Endothelial cell of umbilical vein (primary cell): ENCODE measurements around the gene SORCS2. TPM values are rescaled to one million over a fixed set of nuclear protein-coding genes. Genes with fewer than 3 reads are reported as not detected.

Source experiments
- BruUV-seq: library from RNA; stranded (reverse); fragments of 400-500 nt; replicated peaks from 2 replicates; lab custom pipeline; 2021; lab: Mats Ljungman, UMichigan
- CTCF ChIA-PET: fragments of 300-600, 350-600 bp; sonication (Branson Sonifier 250); formaldehyde crosslinking; loops from one replicate; lab custom pipeline; 2021; ENCODE audit warnings: antibody characterized with exemption, inconsistent platforms; lab: Charles Lee
- POLR2A ChIA-PET: fragments of 300-600, 350-600 bp; sonication (Branson Sonifier 250); formaldehyde crosslinking; loops from one replicate; lab custom pipeline; 2021; ENCODE audit warnings: antibody characterized with exemption, inconsistent platforms; lab: Charles Lee
- DNase-seq: peaks from one replicate; pipeline ENCODE4 v3.0.0-alpha.2; 2011; ENCODE audit warnings: low read depth, low spot score
- FAIRE-seq: peaks from 2 replicates; lab custom pipeline; 2011; peaks lifted over from hg19 to GRCh38; lab: Jason Lieb, UNC
- H2AFZ ChIP-seq: 2 replicates; pipeline ENCODE4 v1.6.0; 2012; ENCODE audit warnings: low read depth, low read length, control low read depth, inconsistent platforms
- H3K27ac ChIP-seq: 2 replicates; pipeline ENCODE4 v1.5.1; 2011; ENCODE audit warnings: low read depth, mild to moderate bottlenecking, control low read depth, low read length, moderate library complexity; ENCODE audit not compliant: insufficient read depth
- H3K27me3 ChIP-seq, 2 experiments: 2 replicates each; pipeline versions ENCODE4 v1.6.0 to v1.6.1; 2011; ENCODE audit warnings: low read length in 2 of 2, mixed read lengths in 1 of 2; ENCODE audit not compliant: control insufficient read depth in 2 of 2, insufficient read depth in 2 of 2
- H3K36me3 ChIP-seq, 2 experiments: 2 replicates in 1 of 2; 3 replicates in 1 of 2; pipeline ENCODE4 v1.5.1; 2011; ENCODE audit warnings: low read length in 2 of 2, mild to moderate bottlenecking in 1 of 2, moderate library complexity in 1 of 2; ENCODE audit not compliant: control insufficient read depth in 2 of 2, insufficient read depth in 2 of 2; ENCODE audit errors: extremely low read depth in 1 of 2
- H3K4me1 ChIP-seq: 3 replicates; pipeline ENCODE4 v1.5.1; 2011; ENCODE audit warnings: mild to moderate bottlenecking, low read length; ENCODE audit not compliant: control insufficient read depth, insufficient read depth; ENCODE audit errors: extremely low read depth
- H3K4me2 ChIP-seq: 2 replicates; pipeline ENCODE4 v1.6.1; 2011; ENCODE audit warnings: low read length, control low read depth, mixed read lengths; ENCODE audit not compliant: insufficient read depth
- H3K4me3 ChIP-seq, 3 experiments: fragments of 200-600 bp in 1 of 3; sonication (generic), shearing (Covaris generic) in 1 of 3; replicated peaks in 1 of 3; 2 replicates each; pipeline ENCODE4 v1.5.1; 2011 to 2016; ENCODE audit warnings: control low read depth in 3 of 3, low read length in 3 of 3, mild to moderate bottlenecking in 2 of 3, inconsistent platforms in 1 of 3, low read depth in 1 of 3, moderate library complexity in 1 of 3; ENCODE audit not compliant: insufficient read depth in 1 of 3
- H3K79me2 ChIP-seq: 2 replicates; pipeline ENCODE4 v1.6.0; 2012; ENCODE audit warnings: low read length, inconsistent platforms; ENCODE audit not compliant: control insufficient read depth, insufficient read depth
- H3K9ac ChIP-seq: replicated peaks from 2 replicates; pipeline ENCODE3; 2011; ENCODE audit warnings: low read length, control low read depth; ENCODE audit not compliant: insufficient read depth; ENCODE audit errors: extremely low read depth
- H3K9me1 ChIP-seq: replicated peaks from 3 replicates; pipeline ENCODE4 v1.6.0; 2011; ENCODE audit warnings: mild to moderate bottlenecking, low read length; ENCODE audit not compliant: control insufficient read depth, insufficient read depth; ENCODE audit errors: extremely low read depth
- H3K9me3 ChIP-seq: replicated peaks from 2 replicates; pipeline ENCODE4 v1.5.1; 2012; ENCODE audit warnings: low read length, inconsistent platforms; ENCODE audit not compliant: control insufficient read depth, insufficient read depth
- H4K20me1 ChIP-seq: replicated peaks from 2 replicates; pipeline ENCODE3; 2011; ENCODE audit warnings: mild to moderate bottlenecking, low read length; ENCODE audit not compliant: control insufficient read depth, insufficient read depth; ENCODE audit errors: extremely low read depth
- EZH2 ChIP-seq: IDR thresholded peaks from 2 replicates; pipeline ENCODE4 v1.6.1; 2012; ENCODE audit warnings: borderline replicate concordance, low read depth, mild to moderate bottlenecking, moderate library complexity, low read length, inconsistent platforms; ENCODE audit not compliant: severe bottlenecking
- FOS ChIP-seq: IDR thresholded peaks from 2 replicates; pipeline ENCODE4 v1.6.1; 2011; ENCODE audit warnings: mild to moderate bottlenecking, low read length, moderate library complexity, borderline replicate concordance; ENCODE audit not compliant: insufficient read depth
- GATA2 ChIP-seq: IDR thresholded peaks from 2 replicates; pipeline ENCODE4 v1.7.0; 2011; ENCODE audit warnings: low read depth, mild to moderate bottlenecking, moderate library complexity, mixed read lengths, low read length; ENCODE audit not compliant: insufficient read length, insufficient read depth
- JUN ChIP-seq: IDR thresholded peaks from 2 replicates; pipeline ENCODE4 v1.6.1; 2011; ENCODE audit warnings: borderline replicate concordance, low read depth; ENCODE audit not compliant: insufficient read length, insufficient read depth
- MYC ChIP-seq: IDR thresholded peaks from one replicate; pipeline ENCODE4 v1.6.1; 2011; ENCODE audit warnings: mild to moderate bottlenecking, low read depth, low read length
- POLR2A ChIP-seq: IDR thresholded peaks from 2 replicates; pipeline ENCODE4 v1.6.1; 2012; ENCODE audit warnings: low read depth, mild to moderate bottlenecking, control low read depth, low read length
- POLR2AphosphoS5 ChIP-seq: IDR thresholded peaks from 2 replicates; pipeline ENCODE4 v1.6.1; 2012; ENCODE audit warnings: low read depth, mild to moderate bottlenecking, control low read depth, low read length, moderate library complexity; ENCODE audit not compliant: insufficient read depth
- dilution Hi-C: fragments of 300-500 bp; cut with MboI; formaldehyde crosslinking; loops from one replicate; pipeline ENCODE4 v1.15.0; 2019; ENCODE audit warnings: low sequenced_read_pairs; ENCODE audit not compliant: extremely low pct_ligation_motif_present
- intact Hi-C: fragments of 100-400 bp; cut with micrococcal nuclease; formaldehyde crosslinking; loops from one replicate; pipeline ENCODE4 v1.10.0; 2022
- polyA plus RNA-seq, 4 experiments: library from polyadenylated mRNA; depleted of rRNA in 3 of 4; stranded (reverse) in 3 of 4; unstranded in 1 of 4; fragments of >200 nt; gene quantifications; 2 replicates each; pipeline versions ENCODE4 v1.2.1 to v1.2.3, GENCODE V29; 2011 to 2012; ENCODE audit warnings: missing spikeins in 1 of 4
- total RNA-seq: library from RNA; stranded (reverse); gene quantifications from 2 replicates; pipeline ENCODE4 v1.2.3, GENCODE V29; 2021
- TF ChIP-seq, protein P1 (sequence below), 2 donors: IDR thresholded peaks; 1 replicate in 1 of 2; 2 replicates in 1 of 2; pipeline ENCODE4 v1.5.1; 2011; ENCODE audit warnings: low read length in 2 of 2, mild to moderate bottlenecking in 2 of 2, moderate library complexity in 2 of 2, control low read depth in 1 of 2, inconsistent platforms in 1 of 2, low read depth in 1 of 2; ENCODE audit not compliant: insufficient read depth in 1 of 2; ENCODE audit errors: extremely low read depth in 1 of 2
- TF ChIP-seq, protein P2 (sequence below): IDR thresholded peaks from 2 replicates; pipeline ENCODE4 v1.6.1; 2011; ENCODE audit not compliant: insufficient read depth, insufficient read length

The SORCS2 gene
- total and polyA plus RNA-seq, 2 donors (not counting 3 experiments of a cell fraction or from before 2014, with no cell fraction given): not detected

GRCh38 chr4:7663075-7663541 lies 470.8 kb downstream of the SORCS2 start:
- BruUV-seq: no TSS peak
- intact Hi-C loops (no loop called here), dilution Hi-C loops (no loop called here)
- Histone ChIP-seq H3K4me3 (no peak overlapping the region), H3K4me1 (no peaks in the 10 kb centered on the region), H3K9me1 (no peaks in the 10 kb centered on the region), H4K20me1 (no peaks in the 10 kb centered on the region), H3K9me3 (no peaks in the 10 kb centered on the region), H3K36me3 (no peaks in the 10 kb centered on the region), H3K4me2 (no peak overlapping the region), H3K27ac (no peak overlapping the region), H3K79me2 (no peaks in the 10 kb centered on the region), H2AFZ (no peak overlapping the region), H3K9ac (no peak overlapping the region), H3K27me3 (no peaks in the 10 kb centered on the region)
- CTCF ChIA-PET: no interaction called here
- TF ChIP-seq EZH2: no peak
- DNase-seq (no peak), FAIRE-seq (no peak)
- POLR2A ChIA-PET: no interaction called here

DNA sequence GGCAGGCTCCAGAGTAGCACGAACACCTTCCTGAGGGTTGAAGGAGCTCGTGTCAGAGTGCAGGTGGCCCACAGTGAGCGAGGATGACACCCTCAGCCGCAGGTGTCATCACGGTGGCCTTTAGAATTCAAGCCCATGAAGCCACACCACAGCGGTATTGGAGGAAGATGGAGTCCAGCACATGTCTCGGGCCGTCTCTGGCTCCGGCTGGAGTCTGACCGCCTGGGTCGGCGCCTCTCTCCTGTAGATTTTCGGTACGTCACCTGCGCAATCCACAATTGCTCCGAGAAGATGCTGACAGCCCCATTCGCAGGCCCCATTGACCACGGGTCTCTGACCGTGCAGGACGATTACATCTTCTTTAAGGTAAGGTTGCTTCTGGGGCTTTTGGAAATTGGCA lies 471.8 kb downstream of the SORCS2 start:
- H3K9me1 ChIP-seq: no peaks in the 10 kb centered on the region
- DNase-seq (no peak), FAIRE-seq (no peak)
- H3K36me3 ChIP-seq: no peaks in the 10 kb centered on the region
- H3K27me3 ChIP-seq: no peaks in the 10 kb centered on the region
- no peak overlapping the region for H3K9ac ChIP-seq
- H3K9me3 ChIP-seq: no peaks in the 10 kb centered on the region
- no peaks in the 10 kb centered on the region for H3K4me1 ChIP-seq
- BruUV-seq: no TSS peak
- TF ChIP-seq, protein P1, sequence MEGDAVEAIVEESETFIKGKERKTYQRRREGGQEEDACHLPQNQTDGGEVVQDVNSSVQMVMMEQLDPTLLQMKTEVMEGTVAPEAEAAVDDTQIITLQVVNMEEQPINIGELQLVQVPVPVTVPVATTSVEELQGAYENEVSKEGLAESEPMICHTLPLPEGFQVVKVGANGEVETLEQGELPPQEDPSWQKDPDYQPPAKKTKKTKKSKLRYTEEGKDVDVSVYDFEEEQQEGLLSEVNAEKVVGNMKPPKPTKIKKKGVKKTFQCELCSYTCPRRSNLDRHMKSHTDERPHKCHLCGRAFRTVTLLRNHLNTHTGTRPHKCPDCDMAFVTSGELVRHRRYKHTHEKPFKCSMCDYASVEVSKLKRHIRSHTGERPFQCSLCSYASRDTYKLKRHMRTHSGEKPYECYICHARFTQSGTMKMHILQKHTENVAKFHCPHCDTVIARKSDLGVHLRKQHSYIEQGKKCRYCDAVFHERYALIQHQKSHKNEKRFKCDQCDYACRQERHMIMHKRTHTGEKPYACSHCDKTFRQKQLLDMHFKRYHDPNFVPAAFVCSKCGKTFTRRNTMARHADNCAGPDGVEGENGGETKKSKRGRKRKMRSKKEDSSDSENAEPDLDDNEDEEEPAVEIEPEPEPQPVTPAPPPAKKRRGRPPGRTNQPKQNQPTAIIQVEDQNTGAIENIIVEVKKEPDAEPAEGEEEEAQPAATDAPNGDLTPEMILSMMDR (IDR thresholded peaks at IDR 0.05; ENCODE audit: extremely low read depth in 1 of 2, insufficient read depth in 1 of 2, low read depth in 1 of 2, low read length in 2 of 2): no peak
- TF ChIP-seq POLR2AphosphoS5 (no peak), POLR2A (no peak), FOS (no peak), JUN (no peak), GATA2 (no peak), EZH2 (no peak), MYC (no peak)
- TF ChIP-seq, protein P2, sequence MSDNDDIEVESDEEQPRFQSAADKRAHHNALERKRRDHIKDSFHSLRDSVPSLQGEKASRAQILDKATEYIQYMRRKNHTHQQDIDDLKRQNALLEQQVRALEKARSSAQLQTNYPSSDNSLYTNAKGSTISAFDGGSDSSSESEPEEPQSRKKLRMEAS: no peak
- H3K27ac ChIP-seq: no peak overlapping the region
- H3K4me3 ChIP-seq: no peak overlapping the region
- ChIA-PET POLR2A (no interaction called here), CTCF (no interaction called here)
- no peaks in the 10 kb centered on the region for H3K79me2 ChIP-seq
- intact Hi-C loops: no loop called here
- H4K20me1 ChIP-seq: no peaks in the 10 kb centered on the region
- dilution Hi-C loops: no loop called here
- H2AFZ ChIP-seq: no peak overlapping the region
- no peak overlapping the region for H3K4me2 ChIP-seq
